22Rv1 (cell line): Measurements from ENCODE around the gene RCBTB1.

Source experiments
- ZFX ChIP-seq: fragments of 450-650 bp; IDR thresholded peaks from 2 replicates; pipeline ENCODE4 v1.6.1; 2017; ENCODE audit warnings: antibody characterized with exemption, borderline replicate concordance
- TF ChIP-seq, protein P1 (sequence below): fragments of 450-650 bp; IDR thresholded peaks from 2 replicates; pipeline ENCODE4 v1.5.1; 2017; ENCODE audit warnings: mild to moderate bottlenecking

DNA sequence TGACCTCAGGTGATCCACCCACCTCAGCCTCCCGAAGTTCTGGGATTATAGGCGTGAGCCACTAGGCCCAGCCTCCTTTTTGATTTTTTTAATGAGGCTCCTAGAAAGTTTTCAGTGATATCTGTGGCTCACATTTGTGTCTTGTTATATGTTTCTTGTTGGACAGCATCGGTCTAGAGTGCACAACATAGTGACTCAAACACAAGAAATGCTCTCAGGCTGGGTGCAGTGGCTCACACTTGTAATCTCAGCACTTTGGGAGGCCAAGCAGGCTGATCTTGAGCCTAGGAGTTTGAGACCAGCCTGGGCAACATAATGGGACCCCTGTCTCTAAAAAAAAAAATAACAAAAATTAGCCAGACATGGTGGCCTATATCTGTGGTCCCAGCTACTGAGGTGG, 81.4 kb downstream of the RCBTB1 start:
- TF ChIP-seq, protein P1, sequence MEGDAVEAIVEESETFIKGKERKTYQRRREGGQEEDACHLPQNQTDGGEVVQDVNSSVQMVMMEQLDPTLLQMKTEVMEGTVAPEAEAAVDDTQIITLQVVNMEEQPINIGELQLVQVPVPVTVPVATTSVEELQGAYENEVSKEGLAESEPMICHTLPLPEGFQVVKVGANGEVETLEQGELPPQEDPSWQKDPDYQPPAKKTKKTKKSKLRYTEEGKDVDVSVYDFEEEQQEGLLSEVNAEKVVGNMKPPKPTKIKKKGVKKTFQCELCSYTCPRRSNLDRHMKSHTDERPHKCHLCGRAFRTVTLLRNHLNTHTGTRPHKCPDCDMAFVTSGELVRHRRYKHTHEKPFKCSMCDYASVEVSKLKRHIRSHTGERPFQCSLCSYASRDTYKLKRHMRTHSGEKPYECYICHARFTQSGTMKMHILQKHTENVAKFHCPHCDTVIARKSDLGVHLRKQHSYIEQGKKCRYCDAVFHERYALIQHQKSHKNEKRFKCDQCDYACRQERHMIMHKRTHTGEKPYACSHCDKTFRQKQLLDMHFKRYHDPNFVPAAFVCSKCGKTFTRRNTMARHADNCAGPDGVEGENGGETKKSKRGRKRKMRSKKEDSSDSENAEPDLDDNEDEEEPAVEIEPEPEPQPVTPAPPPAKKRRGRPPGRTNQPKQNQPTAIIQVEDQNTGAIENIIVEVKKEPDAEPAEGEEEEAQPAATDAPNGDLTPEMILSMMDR = no peak
- no peak for TF ChIP-seq ZFX
